Activated CD4-positive, CD25-positive, alpha-beta regulatory T cell treated with anti-CD3 and anti-CD28 coated beads, Interleukin-2, amount 50 U/mL, for 72 hours (primary cell): ENCODE data around the gene MAP6.
A peak's percentile ranks its signal among the peaks of the same experiment; 100 is the strongest.

Experiments used
- DNase-seq: peaks from one replicate; pipeline ENCODE4 v3.0.0; 2021

MAP6 gene

DNA sequence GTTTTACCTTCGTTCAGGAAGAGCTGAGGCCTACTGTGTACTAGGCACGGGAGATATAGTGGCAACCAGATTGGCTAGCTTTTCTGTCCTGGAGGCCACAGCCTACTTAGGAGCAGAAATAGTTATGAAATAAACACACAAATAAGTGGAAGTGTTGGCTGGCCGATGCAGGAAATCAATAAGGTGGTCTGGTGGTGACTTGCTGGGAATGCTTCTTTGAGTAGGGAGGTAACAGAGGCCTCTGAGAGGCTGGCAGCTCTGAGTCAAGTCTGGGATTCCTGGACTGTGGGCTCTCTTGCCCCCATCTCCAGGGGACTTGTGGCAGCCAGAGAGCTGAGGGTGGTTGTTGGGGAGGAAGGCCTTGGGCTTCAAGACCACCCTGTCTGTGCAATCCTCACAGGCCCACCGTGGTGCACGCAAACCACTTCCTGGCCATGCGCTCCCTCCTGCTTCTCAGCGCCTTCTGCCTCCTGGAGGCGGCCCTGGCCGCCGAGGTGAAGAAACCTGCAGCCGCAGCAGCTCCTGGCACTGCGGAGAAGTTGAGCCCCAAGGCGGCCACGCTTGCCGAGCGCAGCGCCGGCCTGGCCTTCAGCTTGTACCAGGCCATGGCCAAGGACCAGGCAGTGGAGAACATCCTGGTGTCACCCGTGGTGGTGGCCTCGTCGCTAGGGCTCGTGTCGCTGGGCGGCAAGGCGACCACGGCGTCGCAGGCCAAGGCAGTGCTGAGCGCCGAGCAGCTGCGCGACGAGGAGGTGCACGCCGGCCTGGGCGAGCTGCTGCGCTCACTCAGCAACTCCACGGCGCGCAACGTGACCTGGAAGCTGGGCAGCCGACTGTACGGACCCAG is 102.7 kb downstream of the MAP6 start:
- no peak for DNase-seq

DNA sequence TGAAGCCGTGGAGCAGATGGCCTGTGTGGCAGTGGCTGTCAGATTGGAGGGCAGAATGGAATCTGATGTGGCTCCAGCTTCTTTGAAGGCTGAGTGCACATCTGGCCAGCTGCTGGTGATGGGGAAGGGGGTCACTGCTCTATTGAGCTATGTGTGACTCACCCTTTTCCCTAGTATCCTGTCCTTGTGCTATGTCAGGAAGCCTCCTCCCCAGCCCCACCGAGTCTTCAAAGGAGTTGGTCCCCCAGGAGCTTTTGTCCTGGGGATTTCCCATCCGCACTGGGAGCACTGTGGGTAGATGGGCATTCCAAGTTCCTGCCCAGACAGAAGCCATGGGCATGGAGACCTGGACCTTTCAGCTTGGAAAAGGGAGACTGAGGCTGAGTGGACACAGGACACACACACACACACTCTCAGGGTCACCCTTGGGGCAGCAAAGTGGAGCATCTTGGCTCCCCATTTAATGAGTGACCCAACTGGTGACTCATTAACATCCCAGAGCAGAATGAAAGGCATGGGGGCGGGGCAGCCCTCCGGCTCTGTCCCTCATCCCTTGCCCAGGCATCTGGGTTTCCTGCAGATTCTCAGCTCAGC is 103.5 kb downstream of the MAP6 start:
- DNase-seq: no peak

DNA sequence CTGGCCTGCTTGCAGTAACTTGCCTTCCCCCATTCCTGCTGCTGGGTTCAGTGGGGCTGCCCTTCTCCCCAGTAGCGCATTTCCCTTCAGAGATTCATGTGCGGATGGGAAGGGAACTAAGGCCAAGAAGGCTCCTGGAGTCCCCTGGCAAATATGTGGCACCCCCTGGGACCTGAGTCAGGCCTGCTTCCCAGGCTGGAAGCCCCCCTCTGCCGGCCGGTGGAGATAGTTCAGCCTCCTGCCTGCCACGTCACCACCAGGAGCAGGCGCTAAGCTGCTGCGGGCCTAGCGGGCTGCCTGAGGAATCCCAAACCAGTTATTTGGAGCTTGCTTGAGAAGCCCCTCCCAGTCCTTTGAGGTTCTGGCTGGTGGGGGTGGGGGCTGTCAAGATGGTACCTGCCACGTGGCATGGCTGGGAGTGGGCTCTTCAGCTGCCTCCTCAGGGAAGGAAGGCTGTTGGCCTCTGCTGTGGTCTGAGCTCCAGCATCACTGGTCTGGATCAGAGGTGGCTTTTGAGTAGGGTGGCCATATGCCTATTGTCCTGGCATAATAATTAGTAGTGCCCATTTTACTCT is 104.8 kb downstream of the MAP6 start:
- no peak for DNase-seq

DNA sequence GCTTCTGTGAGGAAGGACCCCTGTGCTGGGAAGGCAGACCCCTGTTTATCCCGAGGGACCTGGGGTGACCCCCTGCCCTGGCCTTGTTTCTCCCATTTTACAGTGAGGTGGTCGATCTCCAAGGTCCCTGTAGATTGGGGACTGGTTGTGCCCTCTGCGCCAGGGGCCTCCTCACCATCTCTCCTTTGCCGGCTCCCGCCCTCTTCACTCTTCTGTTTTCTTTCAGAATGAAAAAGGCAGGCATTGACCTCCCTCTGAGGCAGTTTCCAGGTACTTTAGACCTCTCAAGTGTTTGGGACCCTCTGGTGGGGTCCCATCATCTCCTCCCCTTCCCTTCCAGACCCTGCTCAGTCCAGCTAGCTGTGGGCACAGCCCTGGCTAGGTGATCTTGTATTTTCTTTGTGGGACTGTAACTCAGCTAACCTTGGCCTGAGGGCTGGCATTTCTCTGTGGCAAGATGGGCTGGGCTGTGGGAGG is 105.3 kb downstream of the MAP6 start:
- DNase-seq: no peak

DNA sequence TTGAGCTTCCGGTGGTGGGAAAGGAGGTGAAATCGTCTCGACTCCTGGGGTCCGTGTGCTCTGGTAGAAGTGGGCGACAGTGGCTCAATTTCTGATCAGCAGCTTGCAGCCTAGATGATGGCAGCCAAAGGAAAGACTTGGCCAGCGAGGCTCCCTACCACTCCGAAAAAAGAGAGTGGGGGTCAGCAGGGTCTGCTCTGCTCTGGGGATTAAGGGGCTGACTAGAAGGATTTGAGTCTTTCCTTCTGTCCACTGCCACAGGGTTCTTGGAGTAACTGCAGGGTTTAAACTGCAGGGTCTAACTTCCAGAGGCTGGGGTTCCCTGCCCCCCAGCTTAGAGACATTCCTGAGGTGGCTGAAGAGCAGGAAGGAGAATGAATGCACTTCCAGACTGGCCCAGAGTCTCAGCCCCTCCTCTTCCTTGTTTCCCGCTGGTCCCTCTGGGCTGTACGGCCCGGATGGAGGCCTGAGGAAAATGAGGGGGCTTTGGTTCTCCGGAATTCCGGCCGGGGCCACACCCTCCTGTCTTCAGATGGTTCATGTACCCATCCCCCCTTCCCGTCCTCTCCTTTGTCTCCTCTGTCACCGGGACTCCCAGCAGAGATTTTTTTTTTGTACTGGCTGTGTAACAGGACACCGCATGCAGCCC is 105.9 kb downstream of the MAP6 start:
- no peak for DNase-seq

DNA sequence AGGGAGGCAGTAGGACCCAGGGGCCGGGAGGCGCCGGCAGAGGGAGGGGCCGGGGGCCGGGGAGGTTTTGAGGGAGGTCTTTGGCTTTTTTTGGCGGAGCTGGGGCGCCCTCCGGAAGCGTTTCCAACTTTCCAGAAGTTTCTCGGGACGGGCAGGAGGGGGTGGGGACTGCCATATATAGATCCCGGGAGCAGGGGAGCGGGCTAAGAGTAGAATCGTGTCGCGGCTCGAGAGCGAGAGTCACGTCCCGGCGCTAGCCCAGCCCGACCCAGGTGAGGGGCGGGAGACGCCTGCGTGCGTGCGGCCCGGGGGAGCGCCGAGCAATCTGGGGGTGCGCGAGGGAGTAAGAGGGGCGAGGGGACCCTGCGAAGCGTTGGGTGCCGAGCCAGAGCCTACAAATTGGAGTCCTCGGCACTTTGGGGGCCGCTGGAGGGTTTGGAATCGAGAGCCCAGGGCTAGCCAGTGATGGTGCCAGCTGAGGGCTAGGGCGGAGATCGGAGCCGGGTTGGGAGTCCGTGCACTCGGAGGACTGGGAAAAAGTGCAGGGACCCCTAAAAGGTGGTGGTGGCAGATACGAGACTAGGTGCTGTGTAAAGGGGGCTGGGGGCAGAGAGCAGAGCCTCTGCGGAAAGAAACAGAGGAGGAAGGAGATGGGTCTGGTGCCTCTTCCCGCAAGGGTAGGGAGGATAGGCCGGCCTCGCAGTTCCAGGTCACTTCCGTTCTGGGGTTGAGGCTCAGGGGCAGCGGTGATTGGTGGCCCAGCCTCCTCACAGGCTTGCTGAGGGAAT is 106.6 kb downstream of the MAP6 start, which contains the start of gene SERPINH1:
TSS of gene SERPINH1 (plus strand) at position 206 of the 788 bp plus-strand sequence. CDS start 4,097 bp downstream, outside the sequence.
- DNase-seq: peak; percentile 70

DNA sequence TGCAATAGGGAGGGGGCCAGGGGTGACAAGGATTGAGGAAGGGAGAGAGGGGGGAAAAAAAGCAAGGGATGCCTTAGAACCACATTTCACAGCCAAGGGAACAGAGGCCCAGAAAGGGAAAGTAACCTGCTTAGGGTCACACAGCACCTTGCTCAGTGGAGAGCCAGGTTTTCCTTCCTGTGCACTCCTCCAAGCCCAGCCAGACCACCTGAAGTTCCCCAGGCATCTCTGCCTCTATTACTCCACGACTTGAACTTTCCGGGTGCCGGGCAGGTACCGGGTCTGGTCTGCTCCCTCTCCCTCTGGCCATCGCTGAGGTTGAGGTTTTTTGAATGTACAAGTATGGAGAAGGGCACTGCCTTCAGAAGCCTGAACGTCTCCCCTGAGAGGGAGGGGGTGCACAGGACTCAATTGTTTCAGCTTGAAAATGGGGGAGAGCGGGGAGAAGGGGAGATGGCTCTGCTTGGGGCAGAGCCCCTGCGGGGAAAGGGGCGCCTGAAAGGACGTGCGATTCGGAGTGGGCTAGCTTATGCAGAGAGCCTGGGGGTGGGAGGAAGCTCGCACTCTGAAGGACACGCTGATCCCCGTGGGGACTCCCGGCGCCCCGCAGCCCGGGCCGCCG is 107.3 kb downstream of the MAP6 start:
- DNase-seq: no peak

DNA sequence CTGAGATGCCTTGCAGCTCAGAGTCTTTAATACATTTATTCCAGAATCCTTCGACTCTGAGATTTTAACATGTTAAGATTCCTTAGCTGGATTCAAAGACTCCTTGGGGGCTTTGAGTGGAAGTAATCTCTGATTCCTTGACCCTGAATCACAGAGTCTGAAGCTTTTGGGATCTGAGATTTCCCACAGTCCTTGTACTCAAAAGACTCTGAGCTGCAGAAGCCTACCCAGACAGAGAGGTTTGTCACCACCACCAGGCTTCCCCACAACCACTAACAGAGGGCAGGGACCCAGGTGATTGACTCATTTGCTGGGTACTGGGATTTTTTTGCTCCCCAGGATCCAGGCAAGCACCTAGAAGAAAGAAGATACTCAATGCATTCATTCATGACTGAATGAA is 108.2 kb downstream of the MAP6 start:
- no peak for DNase-seq

DNA sequence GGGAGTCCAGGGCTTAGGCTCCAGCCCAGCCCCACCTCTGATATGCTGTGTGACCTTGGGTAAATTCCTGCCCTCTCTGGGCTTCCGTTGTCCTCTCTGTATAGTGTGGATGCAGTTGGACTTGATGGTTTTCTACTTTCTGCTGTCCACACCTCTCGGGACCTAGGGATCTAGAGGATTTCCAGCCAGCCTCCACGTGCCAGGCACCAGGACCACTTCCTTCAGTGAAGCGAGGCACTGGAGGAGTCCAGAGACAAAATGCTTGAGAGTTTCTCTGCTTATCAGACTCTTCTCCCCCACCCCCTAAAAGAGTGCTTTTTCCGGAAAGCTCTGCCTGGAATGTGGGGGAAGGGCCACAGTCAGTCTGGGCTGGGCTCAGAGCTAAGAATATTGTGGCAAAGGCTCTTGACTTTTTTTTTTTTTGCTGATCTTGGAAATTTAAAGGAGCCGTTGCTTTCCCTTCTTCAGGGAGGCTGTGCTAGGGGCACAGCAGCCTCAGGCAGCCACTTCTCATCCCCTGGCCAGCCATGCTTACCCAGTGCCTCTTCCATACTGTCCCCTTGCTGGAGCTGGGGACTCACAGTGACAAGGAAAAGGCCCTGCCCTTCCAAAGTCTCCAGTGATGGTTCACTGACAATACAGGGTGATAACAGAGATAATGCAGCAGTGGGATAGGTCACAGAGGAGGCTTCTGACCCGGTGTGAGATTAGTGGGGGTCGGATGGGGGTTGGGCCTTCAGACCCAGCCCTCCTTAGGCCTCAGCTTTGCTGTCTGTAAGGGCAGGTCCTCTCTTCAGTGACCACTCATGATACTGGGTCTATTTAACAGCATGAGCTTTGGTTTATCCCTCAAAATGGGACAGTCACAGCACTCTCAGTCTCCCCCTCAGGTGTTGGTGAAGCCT is 109.6 kb downstream of the MAP6 start:
- DNase-seq: no peak

DNA sequence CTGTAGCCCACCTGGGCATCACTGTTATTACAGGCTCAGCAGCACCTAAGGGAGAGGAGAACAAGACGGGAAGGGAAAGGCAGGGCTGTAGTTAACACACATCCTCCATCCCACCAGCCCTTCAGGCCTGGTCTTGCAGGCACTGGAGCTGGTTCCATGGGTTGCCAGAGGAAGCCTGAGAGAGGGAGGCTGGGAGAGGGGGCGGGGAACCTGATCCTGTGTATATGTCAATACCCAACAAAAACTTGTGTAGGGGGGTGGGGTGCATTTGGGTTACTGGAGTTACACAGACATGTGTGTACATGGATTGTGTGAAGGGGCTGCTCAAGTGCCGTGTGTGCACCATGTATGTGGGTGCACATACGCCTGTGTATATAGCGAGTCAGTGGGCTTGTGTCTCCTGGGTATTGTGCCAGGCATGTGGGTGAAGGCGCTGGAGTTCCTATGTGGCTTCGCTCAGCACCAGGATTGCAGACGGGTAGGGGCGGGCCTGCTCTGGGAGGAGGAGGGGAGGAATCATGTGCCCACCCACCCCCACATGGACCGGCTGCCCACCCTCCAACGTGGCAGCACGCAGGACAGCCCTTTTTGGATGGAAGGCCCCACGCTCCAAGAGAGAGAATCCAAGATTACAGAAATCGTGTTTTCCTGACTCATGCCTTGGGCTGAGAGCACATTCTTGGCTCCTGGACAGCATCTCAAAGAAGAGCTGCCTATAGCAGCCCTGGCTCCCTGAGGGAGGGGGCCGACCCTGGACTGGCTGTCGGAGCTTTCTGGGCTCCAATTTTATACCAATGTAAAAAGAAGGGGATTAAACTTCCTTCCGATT is 111.0 kb downstream of the MAP6 start:
- DNase-seq: no peak

DNA sequence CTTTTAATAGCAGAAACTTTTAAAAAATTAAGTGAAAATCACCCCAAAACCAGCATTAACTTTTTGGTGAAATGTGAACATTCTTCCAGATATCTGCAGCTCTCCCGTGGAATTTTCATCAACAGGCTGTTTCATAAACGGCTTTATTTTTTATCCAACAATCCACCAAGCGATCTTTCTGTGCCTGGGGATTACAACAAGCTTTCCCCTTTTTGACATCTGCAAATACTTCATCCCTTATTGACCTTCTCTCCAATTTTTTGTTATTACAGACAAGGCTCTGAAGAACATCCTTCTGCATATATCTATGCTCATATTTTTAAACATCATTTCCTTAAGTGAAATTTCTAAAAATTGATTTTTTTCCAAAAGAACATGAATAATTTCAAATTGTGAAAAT is 112.6 kb downstream of the MAP6 start:
- DNase-seq: no peak

DNA sequence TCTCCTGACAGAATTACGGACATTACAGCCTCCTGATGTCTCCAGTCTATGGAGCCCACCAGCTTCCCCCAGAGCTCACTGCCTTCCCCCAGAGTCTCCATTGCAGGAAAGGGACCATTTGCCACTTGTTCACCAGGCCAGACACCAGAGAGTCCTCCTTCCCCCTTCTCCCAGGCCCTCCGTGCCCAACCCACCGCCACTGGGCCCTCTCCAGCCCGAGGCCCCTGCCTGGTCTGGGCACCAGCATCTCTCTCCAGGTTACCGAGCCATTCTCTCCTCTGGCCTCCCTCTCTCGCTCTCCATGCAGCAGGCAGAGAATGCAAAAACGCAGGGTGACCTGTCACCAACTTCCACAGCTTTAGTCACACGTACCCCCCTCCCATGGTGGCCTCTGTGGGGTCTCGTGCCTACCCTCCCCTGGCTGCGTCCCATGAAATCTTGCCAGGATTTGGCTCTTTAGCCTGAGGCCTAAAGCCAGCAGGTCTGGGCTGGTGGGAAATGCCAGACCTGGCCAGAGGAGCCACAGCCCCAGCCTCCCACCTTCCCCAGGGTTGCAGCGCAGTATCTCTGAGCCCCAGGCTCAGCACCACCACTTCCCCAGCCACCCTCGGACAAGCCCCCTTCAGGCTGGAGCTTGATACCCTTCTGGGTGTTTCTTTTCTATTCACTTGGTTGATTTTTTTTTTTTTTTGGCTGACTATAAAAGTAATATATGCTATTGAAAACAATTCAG is 113.6 kb downstream of the MAP6 start:
- no peak for DNase-seq

DNA sequence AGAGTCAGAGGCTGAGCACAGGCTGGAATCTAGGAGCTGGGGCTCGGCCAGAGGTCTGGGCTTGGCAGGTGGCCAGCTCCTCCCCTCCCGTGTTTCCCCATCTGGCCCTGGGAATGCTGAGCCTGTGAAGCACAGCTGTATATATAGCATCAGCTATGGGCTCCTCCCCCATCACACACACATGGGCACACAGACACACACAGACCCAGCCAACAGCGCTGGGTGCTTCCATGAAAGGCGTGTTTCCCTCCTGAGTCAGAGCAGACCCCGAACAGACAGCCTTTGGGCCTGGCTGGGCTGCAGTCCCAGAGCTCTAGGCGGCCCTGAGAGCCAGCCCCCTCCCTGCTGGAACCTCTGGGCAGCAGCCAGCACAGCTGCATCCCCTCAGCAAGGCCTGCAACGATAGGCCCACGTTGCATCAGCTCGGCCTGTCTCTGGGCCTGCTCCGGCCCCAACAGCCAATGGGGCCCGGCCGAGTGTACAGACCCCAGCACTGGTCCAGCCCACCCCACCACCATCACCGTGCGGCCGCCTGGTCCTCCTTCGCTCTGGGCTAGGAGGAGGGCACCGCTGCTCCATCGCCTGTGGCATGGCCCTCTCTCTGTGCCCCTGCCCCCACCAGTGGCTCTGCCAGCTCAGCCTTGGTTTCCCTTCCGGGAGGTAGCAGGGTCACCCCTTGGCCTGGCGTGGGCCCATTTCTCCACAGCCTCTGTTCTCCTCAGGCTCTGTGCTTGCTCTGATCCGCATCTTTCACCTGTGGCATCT is 114.4 kb downstream of the MAP6 start:
- DNase-seq: no peak

DNA sequence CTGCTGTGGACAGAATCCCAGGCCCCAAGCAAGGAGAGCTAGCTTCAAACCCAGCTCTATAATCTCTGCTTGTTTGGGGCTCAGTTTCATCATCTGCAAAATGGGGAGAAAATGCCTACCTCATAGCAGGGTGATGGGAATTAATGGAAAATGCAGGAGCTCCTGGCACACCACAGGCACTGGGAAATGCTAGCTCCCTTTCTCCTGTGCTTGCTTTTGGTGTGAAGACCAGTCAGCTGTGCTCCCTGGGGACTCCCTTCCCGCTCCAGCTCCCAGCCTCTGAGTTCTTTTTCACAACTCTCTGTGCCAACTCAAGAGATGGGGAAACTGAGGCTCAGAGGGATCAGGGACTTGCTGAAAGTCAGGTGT is 115.0 kb downstream of the MAP6 start:
- DNase-seq: no peak

DNA sequence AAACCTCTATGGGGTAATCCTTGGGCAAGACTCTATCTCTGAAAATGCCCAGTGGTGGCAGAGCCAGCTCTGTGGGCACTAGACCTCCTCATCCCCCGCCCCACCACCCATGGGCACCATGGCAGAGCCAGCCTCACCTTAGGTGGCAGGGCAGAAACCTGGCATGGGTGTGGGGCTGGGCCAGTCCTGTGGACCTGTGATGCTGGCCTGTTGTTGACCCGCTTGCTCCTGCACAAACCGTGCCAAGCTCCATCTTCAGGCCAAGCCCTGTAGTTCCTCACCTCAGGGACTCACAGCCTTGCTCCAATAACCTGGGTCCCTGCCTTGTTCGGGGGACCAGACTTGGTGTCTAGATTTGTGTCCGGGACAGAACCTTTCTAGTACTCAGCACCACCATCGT is 115.7 kb downstream of the MAP6 start:
- DNase-seq: no peak

DNA sequence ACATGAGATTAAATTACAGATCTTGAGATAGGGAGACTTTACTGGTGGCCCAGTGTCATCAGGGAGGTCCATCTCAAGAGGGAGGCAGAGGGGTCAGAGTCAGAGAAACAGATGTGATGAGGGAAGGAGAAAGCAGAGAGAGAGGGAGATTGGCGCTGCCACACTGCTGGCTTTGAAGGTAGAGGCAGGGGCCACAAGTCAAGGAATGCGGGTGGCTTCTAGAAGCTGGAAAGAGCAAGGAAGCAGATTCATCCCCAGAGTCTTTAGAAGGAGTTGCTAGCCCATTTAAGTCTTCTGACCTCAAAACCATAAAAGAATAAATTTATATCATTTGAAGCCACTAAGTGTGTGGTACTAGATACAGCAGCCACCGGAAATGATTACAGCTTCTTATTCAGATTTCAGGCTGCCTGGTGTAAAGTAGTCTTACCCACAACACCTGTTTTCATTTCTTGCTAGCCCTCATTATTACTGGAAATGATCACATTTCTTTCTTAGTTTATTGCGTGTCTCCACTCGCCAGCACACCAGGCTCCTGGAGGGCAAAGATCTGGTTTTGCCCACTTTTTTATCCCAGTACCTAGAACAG is 119.4 kb downstream of the MAP6 start:
- DNase-seq: no peak

DNA sequence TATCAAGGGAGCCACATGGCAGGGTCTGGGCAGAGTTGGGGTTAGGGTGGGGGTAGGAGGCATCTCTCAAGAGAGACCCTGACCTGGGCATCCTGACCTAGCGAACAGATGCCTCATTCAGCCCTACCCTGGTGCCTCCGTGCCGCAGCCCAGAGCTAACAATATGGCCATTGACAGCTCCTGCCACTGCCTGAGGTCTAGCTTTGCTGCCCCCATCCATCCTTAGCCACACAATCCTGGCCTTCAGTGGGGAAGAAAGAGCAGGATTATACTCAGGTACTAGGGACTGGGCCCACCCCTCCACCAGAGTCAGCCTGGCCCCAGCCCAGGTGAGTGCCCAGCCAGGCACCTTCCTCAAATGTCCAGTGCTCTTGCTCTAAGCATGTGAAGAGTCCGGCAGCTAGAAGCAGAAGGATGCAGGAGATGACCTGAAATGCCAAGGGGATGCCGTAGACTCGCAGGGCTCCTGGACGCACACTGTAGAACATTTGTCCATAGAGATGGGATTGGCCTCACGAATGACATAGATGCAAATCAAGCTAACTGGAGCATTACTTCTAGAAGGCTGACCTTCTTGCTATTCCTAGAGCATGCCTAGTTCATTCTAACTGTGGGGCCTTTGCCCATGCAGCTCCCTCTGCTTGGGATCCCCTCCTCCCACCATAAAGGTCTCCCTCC is 120.1 kb downstream of the MAP6 start:
- no peak for DNase-seq

DNA sequence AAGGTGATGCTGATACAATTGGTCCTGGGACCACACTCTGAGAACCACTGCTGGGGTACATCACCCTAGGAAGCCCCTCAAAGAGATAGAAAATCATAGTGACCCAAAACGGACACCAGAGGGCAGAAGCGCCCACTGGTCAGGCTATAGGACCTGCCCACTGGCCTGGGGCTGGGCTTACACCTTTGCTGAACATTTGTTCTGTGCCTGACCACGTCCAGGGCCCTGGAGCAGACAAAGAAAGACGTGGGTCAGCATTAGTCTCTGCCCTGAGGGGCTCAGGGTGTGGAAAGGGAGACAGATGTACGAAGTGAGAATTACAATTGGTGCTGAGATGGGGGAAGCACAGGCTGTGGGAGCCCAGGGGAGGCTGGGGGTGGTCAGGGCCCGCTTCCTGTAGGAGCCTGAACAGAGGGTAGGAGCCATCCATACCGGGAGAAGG is 121.2 kb downstream of the MAP6 start:
- no peak for DNase-seq
